Measurements from ENCODE around the gene CHSY3.
A peak's percentile ranks its signal among the peaks of the same experiment; 100 is the strongest.

The CHSY3 gene

GRCh38 chr5:130090569-130091270, 186.5 kb downstream of the CHSY3 start:
- no peak overlapping the region for H3K4me3 ChIP-seq (ENCODE audit: severe bottlenecking)
- no peaks in the 10 kb centered on the region for H3K4me1 ChIP-seq (ENCODE audit: insufficient read depth, poor library complexity, severe bottlenecking)
- no peaks in the 10 kb centered on the region for H3K36me3 ChIP-seq (ENCODE audit: low read depth)
- DNase-seq (ENCODE audit: low spot score) (no peak), ATAC-seq (ENCODE audit: low read depth) (peak; percentile 41)
- no peaks in the 10 kb centered on the region for H3K27me3 ChIP-seq (ENCODE audit: insufficient read depth, poor library complexity, severe bottlenecking)
- H3K27ac ChIP-seq (ENCODE audit: poor library complexity, severe bottlenecking), result no peak overlapping the region
- TF ChIP-seq CTCF (IDR thresholded peaks at IDR 0.05; ENCODE audit: poor library complexity, severe bottlenecking), result no peak
- H3K9me3 ChIP-seq (ENCODE audit: severe bottlenecking), result no peaks in the 10 kb centered on the region

GRCh38 chr5:130092991-130093390, 188.7 kb downstream of the CHSY3 start:
- ATAC-seq (ENCODE audit: low read depth) (no peak), DNase-seq (ENCODE audit: low spot score) (no peak)
- no peak for TF ChIP-seq CTCF (IDR thresholded peaks at IDR 0.05; ENCODE audit: poor library complexity, severe bottlenecking)
- no peaks in the 10 kb centered on the region for H3K36me3 ChIP-seq (ENCODE audit: low read depth)
- no peaks in the 10 kb centered on the region for H3K4me1 ChIP-seq (ENCODE audit: insufficient read depth, poor library complexity, severe bottlenecking)
- H3K9me3 ChIP-seq (ENCODE audit: severe bottlenecking), result no peaks in the 10 kb centered on the region
- H3K27me3 ChIP-seq (ENCODE audit: insufficient read depth, poor library complexity, severe bottlenecking), result no peaks in the 10 kb centered on the region
- H3K4me3 ChIP-seq (ENCODE audit: severe bottlenecking), result no peak overlapping the region
- H3K27ac ChIP-seq (ENCODE audit: poor library complexity, severe bottlenecking), result no peak overlapping the region

- no peak for TF ChIP-seq CTCF (IDR thresholded peaks at IDR 0.05; ENCODE audit: poor library complexity, severe bottlenecking)
- H3K4me1 ChIP-seq (ENCODE audit: insufficient read depth, poor library complexity, severe bottlenecking), result no peaks in the 10 kb centered on the region
- H3K4me3 ChIP-seq (ENCODE audit: severe bottlenecking), result no peak overlapping the region
Observed at GRCh38 chr5:130096483-130096882, 192.2 kb downstream of the CHSY3 start.

GRCh38 chr5:130099008-130099407, 194.7 kb downstream of the CHSY3 start:
- no peak for TF ChIP-seq CTCF (IDR thresholded peaks at IDR 0.05; ENCODE audit: poor library complexity, severe bottlenecking)
- Histone ChIP-seq H3K4me1 (ENCODE audit: insufficient read depth, poor library complexity, severe bottlenecking) (no peaks in the 10 kb centered on the region), H3K27ac (ENCODE audit: poor library complexity, severe bottlenecking) (no peak overlapping the region), H3K27me3 (ENCODE audit: insufficient read depth, poor library complexity, severe bottlenecking) (no peaks in the 10 kb centered on the region), H3K9me3 (ENCODE audit: severe bottlenecking) (no peaks in the 10 kb centered on the region), H3K4me3 (ENCODE audit: severe bottlenecking) (no peak overlapping the region), H3K36me3 (ENCODE audit: low read depth) (no peaks in the 10 kb centered on the region)
- no peak for DNase-seq (ENCODE audit: low spot score)
- no peak for ATAC-seq (ENCODE audit: low read depth)

More at GRCh38 chr5:130096483-130096882, 192.2 kb downstream of the CHSY3 start:
- Histone ChIP-seq H3K36me3 (ENCODE audit: low read depth) (no peaks in the 10 kb centered on the region), H3K9me3 (ENCODE audit: severe bottlenecking) (no peaks in the 10 kb centered on the region), H3K27ac (ENCODE audit: poor library complexity, severe bottlenecking) (no peak overlapping the region), H3K27me3 (ENCODE audit: insufficient read depth, poor library complexity, severe bottlenecking) (no peaks in the 10 kb centered on the region)
- DNase-seq (ENCODE audit: low spot score), result no peak
- ATAC-seq (ENCODE audit: low read depth), result no peak

- DNase-seq (ENCODE audit: low spot score) (no peak), ATAC-seq (ENCODE audit: low read depth) (no peak)
- TF ChIP-seq CTCF (IDR thresholded peaks at IDR 0.05; ENCODE audit: poor library complexity, severe bottlenecking), result no peak
- Histone ChIP-seq H3K27me3 (ENCODE audit: insufficient read depth, poor library complexity, severe bottlenecking) (no peaks in the 10 kb centered on the region), H3K4me1 (ENCODE audit: insufficient read depth, poor library complexity, severe bottlenecking) (no peaks in the 10 kb centered on the region), H3K27ac (ENCODE audit: poor library complexity, severe bottlenecking) (no peak overlapping the region), H3K36me3 (ENCODE audit: low read depth) (no peaks in the 10 kb centered on the region), H3K9me3 (ENCODE audit: severe bottlenecking) (no peaks in the 10 kb centered on the region), H3K4me3 (ENCODE audit: severe bottlenecking) (no peak overlapping the region)
Observed at GRCh38 chr5:130102375-130102774, 198.1 kb downstream of the CHSY3 start.

All from RWPE2 (cell line).